Measurements from ENCODE around the gene VPS72. TPM values are rescaled to one million over a fixed set of nuclear protein-coding genes. Genes with fewer than 3 reads are reported as not detected.

VPS72 gene
- total and polyA plus RNA-seq, 9 of the 15 experiments (the other 6 are each of a cell fraction or from before 2014, with no cell fraction given) = 7.2 to 131 (median 75.7) TPM

DNA sequence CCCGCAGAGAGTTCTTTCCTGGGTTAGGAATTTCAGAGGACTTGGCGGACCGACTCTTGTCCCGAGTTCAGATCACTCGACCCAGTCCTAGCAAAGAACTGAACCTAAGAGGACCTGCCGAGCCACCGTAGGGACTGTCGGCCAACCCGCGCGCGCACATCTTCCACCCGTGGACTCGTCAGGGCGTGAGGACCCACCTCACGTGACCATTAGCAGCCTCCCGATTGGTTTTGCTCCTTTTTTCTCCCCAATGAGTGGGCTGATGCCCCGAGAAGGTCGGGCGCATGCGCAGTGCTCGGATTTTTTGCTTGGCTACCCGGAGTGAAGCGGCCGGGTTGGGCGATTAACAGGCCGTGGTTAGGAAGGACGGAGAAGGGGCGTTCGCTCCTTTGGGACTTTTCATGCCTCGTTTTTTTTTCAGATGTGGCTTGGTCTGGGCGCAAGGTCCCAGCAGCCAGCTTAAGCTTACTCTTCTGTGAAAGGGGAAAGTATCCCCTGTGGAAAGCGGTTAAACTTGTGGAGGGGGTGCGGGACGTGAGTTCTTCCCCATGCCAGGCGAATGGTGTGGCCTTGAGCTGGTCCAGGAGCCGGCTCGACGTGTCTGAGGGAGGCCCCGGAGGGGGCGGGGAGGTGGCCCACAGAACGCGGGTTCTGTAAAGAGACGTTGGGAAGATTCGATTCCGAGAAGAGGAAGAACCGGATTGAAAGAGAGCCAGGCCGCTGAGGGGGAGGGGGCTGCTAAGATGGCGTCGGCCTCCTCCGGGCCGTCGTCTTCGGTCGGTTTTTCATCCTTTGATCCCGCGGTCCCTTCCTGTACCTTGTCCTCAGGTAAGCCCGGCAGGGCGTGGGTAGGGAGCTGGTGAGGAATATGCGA is 8.5 kb upstream of the VPS72 start, which contains the start of gene PIP5K1A (continued):
- TF ChIP-seq, protein P1, sequence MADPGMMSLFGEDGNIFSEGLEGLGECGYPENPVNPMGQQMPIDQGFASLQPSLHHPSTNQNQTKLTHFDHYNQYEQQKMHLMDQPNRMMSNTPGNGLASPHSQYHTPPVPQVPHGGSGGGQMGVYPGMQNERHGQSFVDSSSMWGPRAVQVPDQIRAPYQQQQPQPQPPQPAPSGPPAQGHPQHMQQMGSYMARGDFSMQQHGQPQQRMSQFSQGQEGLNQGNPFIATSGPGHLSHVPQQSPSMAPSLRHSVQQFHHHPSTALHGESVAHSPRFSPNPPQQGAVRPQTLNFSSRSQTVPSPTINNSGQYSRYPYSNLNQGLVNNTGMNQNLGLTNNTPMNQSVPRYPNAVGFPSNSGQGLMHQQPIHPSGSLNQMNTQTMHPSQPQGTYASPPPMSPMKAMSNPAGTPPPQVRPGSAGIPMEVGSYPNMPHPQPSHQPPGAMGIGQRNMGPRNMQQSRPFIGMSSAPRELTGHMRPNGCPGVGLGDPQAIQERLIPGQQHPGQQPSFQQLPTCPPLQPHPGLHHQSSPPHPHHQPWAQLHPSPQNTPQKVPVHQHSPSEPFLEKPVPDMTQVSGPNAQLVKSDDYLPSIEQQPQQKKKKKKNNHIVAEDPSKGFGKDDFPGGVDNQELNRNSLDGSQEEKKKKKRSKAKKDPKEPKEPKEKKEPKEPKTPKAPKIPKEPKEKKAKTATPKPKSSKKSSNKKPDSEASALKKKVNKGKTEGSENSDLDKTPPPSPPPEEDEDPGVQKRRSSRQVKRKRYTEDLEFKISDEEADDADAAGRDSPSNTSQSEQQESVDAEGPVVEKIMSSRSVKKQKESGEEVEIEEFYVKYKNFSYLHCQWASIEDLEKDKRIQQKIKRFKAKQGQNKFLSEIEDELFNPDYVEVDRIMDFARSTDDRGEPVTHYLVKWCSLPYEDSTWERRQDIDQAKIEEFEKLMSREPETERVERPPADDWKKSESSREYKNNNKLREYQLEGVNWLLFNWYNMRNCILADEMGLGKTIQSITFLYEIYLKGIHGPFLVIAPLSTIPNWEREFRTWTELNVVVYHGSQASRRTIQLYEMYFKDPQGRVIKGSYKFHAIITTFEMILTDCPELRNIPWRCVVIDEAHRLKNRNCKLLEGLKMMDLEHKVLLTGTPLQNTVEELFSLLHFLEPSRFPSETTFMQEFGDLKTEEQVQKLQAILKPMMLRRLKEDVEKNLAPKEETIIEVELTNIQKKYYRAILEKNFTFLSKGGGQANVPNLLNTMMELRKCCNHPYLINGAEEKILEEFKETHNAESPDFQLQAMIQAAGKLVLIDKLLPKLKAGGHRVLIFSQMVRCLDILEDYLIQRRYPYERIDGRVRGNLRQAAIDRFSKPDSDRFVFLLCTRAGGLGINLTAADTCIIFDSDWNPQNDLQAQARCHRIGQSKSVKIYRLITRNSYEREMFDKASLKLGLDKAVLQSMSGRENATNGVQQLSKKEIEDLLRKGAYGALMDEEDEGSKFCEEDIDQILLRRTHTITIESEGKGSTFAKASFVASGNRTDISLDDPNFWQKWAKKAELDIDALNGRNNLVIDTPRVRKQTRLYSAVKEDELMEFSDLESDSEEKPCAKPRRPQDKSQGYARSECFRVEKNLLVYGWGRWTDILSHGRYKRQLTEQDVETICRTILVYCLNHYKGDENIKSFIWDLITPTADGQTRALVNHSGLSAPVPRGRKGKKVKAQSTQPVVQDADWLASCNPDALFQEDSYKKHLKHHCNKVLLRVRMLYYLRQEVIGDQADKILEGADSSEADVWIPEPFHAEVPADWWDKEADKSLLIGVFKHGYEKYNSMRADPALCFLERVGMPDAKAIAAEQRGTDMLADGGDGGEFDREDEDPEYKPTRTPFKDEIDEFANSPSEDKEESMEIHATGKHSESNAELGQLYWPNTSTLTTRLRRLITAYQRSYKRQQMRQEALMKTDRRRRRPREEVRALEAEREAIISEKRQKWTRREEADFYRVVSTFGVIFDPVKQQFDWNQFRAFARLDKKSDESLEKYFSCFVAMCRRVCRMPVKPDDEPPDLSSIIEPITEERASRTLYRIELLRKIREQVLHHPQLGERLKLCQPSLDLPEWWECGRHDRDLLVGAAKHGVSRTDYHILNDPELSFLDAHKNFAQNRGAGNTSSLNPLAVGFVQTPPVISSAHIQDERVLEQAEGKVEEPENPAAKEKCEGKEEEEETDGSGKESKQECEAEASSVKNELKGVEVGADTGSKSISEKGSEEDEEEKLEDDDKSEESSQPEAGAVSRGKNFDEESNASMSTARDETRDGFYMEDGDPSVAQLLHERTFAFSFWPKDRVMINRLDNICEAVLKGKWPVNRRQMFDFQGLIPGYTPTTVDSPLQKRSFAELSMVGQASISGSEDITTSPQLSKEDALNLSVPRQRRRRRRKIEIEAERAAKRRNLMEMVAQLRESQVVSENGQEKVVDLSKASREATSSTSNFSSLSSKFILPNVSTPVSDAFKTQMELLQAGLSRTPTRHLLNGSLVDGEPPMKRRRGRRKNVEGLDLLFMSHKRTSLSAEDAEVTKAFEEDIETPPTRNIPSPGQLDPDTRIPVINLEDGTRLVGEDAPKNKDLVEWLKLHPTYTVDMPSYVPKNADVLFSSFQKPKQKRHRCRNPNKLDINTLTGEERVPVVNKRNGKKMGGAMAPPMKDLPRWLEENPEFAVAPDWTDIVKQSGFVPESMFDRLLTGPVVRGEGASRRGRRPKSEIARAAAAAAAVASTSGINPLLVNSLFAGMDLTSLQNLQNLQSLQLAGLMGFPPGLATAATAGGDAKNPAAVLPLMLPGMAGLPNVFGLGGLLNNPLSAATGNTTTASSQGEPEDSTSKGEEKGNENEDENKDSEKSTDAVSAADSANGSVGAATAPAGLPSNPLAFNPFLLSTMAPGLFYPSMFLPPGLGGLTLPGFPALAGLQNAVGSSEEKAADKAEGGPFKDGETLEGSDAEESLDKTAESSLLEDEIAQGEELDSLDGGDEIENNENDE (IDR thresholded peaks at IDR 0.05; ENCODE audit: low read depth, low read length) = no peak
- TF ChIP-seq CTBP1 (IDR thresholded peaks at IDR 0.05; ENCODE audit: borderline replicate concordance) (no peak), MTF1 (CRISPR knock-in tag; IDR thresholded peaks at IDR 0.05; ENCODE audit: borderline replicate concordance) (no peak), SNIP1 (IDR thresholded peaks at IDR 0.05; ENCODE audit: low read depth) (no peak), CHD2 (IDR thresholded peaks at IDR 0.05; ENCODE audit: low read depth, low read length) (no peak), HDGF (IDR thresholded peaks at IDR 0.05) (no peak), PBX2 (CRISPR knock-in tag; IDR thresholded peaks at IDR 0.05; ENCODE audit: low read depth) (no peak), PBX2 (tag; conservative IDR thresholded peaks at IDR 0.05; ENCODE audit: low read depth) (no peak), RBBP5 (IDR thresholded peaks at IDR 0.05; ENCODE audit: borderline replicate concordance, insufficient read depth, low read length, poor library complexity, severe bottlenecking) (no peak)
- TF ChIP-seq, protein P2, sequence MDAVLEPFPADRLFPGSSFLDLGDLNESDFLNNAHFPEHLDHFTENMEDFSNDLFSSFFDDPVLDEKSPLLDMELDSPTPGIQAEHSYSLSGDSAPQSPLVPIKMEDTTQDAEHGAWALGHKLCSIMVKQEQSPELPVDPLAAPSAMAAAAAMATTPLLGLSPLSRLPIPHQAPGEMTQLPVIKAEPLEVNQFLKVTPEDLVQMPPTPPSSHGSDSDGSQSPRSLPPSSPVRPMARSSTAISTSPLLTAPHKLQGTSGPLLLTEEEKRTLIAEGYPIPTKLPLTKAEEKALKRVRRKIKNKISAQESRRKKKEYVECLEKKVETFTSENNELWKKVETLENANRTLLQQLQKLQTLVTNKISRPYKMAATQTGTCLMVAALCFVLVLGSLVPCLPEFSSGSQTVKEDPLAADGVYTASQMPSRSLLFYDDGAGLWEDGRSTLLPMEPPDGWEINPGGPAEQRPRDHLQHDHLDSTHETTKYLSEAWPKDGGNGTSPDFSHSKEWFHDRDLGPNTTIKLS (IDR thresholded peaks at IDR 0.05; ENCODE audit: borderline replicate concordance, low read depth) = no peak

Measured in K562 (cell line).